Ishikawa (cell line): ENCODE results near the gene ABCA1.

Experiments used
- CEBPB ChIP-seq: IDR thresholded peaks from 2 replicates; pipeline ENCODE4 v1.6.1; 2012
- CREB1 ChIP-seq: IDR thresholded peaks from 2 replicates; pipeline ENCODE4 v1.6.1; 2012; ENCODE audit warnings: low read depth
- EP300 ChIP-seq: IDR thresholded peaks from 2 replicates; pipeline ENCODE4 v1.6.1; 2012; ENCODE audit warnings: borderline replicate concordance
- FOXM1 ChIP-seq: IDR thresholded peaks from 2 replicates; pipeline ENCODE4 v1.6.1; 2012; ENCODE audit warnings: low read depth, borderline replicate concordance
- NFIC ChIP-seq: IDR thresholded peaks from 2 replicates; pipeline ENCODE4 v1.6.1; 2012
- TAF1 ChIP-seq: IDR thresholded peaks from 2 replicates; pipeline ENCODE4 v1.6.1; 2012; ENCODE audit warnings: low read depth, mild to moderate bottlenecking
- TCF12 ChIP-seq: IDR thresholded peaks from 2 replicates; pipeline ENCODE4 v1.6.1; 2012; ENCODE audit warnings: low read depth
- YY1 ChIP-seq: IDR thresholded peaks from 2 replicates; pipeline ENCODE4 v1.6.1; 2012; ENCODE audit warnings: low read depth
- TF ChIP-seq, protein P1 (sequence below): IDR thresholded peaks from 2 replicates; pipeline ENCODE4 v1.6.1; 2012; ENCODE audit warnings: low read depth, mild to moderate bottlenecking
- TF ChIP-seq, protein P2 (sequence below): IDR thresholded peaks from 2 replicates; pipeline ENCODE4 v1.6.1; 2012

DNA sequence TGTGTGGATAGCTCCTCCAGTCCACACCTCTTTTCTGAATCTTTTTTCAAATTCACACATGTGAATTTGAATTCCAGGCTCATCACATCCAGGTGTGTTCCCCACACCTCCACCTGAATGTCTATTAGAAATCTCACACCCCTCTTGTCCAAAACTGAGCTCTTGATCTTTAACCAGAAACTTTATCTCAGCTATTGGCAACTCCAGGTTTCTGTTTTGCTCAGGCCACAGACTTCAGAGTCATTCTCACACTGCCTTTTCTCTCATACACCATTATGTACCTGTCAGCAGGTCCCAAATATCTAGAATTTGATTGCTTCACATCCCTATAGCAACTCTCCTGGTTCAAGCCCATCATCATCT, 152.4 kb downstream of the ABCA1 start:
- TF ChIP-seq CEBPB (no peak), YY1 (no peak), EP300 (no peak), CREB1 (no peak), TCF12 (no peak), FOXM1 (no peak), TAF1 (no peak), NFIC (no peak)
- TF ChIP-seq, protein P1, sequence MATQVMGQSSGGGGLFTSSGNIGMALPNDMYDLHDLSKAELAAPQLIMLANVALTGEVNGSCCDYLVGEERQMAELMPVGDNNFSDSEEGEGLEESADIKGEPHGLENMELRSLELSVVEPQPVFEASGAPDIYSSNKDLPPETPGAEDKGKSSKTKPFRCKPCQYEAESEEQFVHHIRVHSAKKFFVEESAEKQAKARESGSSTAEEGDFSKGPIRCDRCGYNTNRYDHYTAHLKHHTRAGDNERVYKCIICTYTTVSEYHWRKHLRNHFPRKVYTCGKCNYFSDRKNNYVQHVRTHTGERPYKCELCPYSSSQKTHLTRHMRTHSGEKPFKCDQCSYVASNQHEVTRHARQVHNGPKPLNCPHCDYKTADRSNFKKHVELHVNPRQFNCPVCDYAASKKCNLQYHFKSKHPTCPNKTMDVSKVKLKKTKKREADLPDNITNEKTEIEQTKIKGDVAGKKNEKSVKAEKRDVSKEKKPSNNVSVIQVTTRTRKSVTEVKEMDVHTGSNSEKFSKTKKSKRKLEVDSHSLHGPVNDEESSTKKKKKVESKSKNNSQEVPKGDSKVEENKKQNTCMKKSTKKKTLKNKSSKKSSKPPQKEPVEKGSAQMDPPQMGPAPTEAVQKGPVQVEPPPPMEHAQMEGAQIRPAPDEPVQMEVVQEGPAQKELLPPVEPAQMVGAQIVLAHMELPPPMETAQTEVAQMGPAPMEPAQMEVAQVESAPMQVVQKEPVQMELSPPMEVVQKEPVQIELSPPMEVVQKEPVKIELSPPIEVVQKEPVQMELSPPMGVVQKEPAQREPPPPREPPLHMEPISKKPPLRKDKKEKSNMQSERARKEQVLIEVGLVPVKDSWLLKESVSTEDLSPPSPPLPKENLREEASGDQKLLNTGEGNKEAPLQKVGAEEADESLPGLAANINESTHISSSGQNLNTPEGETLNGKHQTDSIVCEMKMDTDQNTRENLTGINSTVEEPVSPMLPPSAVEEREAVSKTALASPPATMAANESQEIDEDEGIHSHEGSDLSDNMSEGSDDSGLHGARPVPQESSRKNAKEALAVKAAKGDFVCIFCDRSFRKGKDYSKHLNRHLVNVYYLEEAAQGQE, result no peak
- TF ChIP-seq, protein P2, sequence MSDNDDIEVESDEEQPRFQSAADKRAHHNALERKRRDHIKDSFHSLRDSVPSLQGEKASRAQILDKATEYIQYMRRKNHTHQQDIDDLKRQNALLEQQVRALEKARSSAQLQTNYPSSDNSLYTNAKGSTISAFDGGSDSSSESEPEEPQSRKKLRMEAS, result no peak
